GM18873 (cell line): ENCODE data around the gene KRTAP1-3.
"Not testable (repeated sequence)": the region's sequence is repeated elsewhere in the genome, so short reads cannot be mapped to it uniquely, and the experiment has no call there.

Source experiments
- ATAC-seq: cut with Tn5 transposase; IDR thresholded peaks from one replicate; pipeline ENCODE4 v1.9.1; 2021; ENCODE audit warnings: mild to moderate bottlenecking, moderate library complexity, moderate number of reproducible peaks; ENCODE audit not compliant: unreplicated experiment, low FRiP score

KRTAP1-3 gene

GRCh38 chr17:41034346-41034935 lies at the start of gene KRTAP1-3:
Gene KRTAP1-3 (minus strand): TSS chr17:41034874. CDS start chr17:41034821, 53 bp downstream.
- not testable (repeated sequence) for ATAC-seq

- ATAC-seq, result not testable (repeated sequence)
Observed at GRCh38 chr17:41084100-41084856, 49.6 kb upstream of the KRTAP1-3 start, which contains the start of gene KRTAP4-7. Gene KRTAP4-7 (plus strand): TSS chr17:41084150. CDS start chr17:41084207, 57 bp downstream.

- not testable (repeated sequence) for ATAC-seq
Observed at GRCh38 chr17:41083427-41083826, 48.8 kb upstream of the KRTAP1-3 start.

GRCh38 chr17:41082626-41083025 lies 48.0 kb upstream of the KRTAP1-3 start:
- ATAC-seq, result no peak

- ATAC-seq, result no peak
Observed at GRCh38 chr17:41076788-41077187, 42.1 kb upstream of the KRTAP1-3 start.

GRCh38 chr17:41073676-41074075 lies 39.0 kb upstream of the KRTAP1-3 start:
- ATAC-seq, result no peak

GRCh38 chr17:41071606-41072360 lies 37.1 kb upstream of the KRTAP1-3 start:
- no peak for ATAC-seq

GRCh38 chr17:41069031-41069430 lies 34.4 kb upstream of the KRTAP1-3 start:
- no peak for ATAC-seq

- ATAC-seq, result no peak
Observed at GRCh38 chr17:41067281-41067680, 32.6 kb upstream of the KRTAP1-3 start.

GRCh38 chr17:41065829-41066624 lies 31.4 kb upstream of the KRTAP1-3 start, which contains the start of gene KRTAP2-4:
Gene KRTAP2-4 (minus strand): TSS chr17:41065879. CDS start chr17:41065845, 34 bp downstream.
- ATAC-seq, result no peak

- ATAC-seq, result not testable (repeated sequence)
Observed at GRCh38 chr17:41065016-41065689, 30.5 kb upstream of the KRTAP1-3 start.

- no peak for ATAC-seq
Observed at GRCh38 chr17:41064301-41064700, 29.6 kb upstream of the KRTAP1-3 start.

GRCh38 chr17:41063449-41063848 lies 28.8 kb upstream of the KRTAP1-3 start:
- ATAC-seq, result no peak

GRCh38 chr17:41061964-41062363 lies 27.3 kb upstream of the KRTAP1-3 start:
- ATAC-seq, result no peak

GRCh38 chr17:41060052-41060604 lies 25.5 kb upstream of the KRTAP1-3 start, which contains the start of gene KRTAP2-3:
Gene KRTAP2-3 (minus strand): TSS chr17:41060114. CDS start chr17:41060050, 64 bp downstream.
- ATAC-seq, result no peak

GRCh38 chr17:41059276-41060051 lies 24.8 kb upstream of the KRTAP1-3 start:
- not testable (repeated sequence) for ATAC-seq

- ATAC-seq, result no peak
Observed at GRCh38 chr17:41058741-41059140, 24.1 kb upstream of the KRTAP1-3 start.

GRCh38 chr17:41057547-41057946 lies 22.9 kb upstream of the KRTAP1-3 start:
- ATAC-seq, result no peak
